ENCODE data around the gene TBC1D8. TPM values are rescaled to one million over a fixed set of nuclear protein-coding genes. Genes with fewer than 3 reads are reported as not detected.

TBC1D8 gene
- total and polyA plus RNA-seq, 4 donors = 10.4 to 38.6 (median 13.4) TPM

- Histone ChIP-seq H3K9ac (ENCODE audit: low read depth in 1 of 2, low read length in 2 of 2) (no peak overlapping the region), H3K4me1 (ENCODE audit: control insufficient read depth in 4 of 4, insufficient read depth in 4 of 4, low read length in 3 of 4) (peaks cover 2 to 35% (median 20%) of the 10 kb centered on the region in 4 donors), H3K27ac (ENCODE audit: low read depth in 1 of 2, low read length in 2 of 2) (no peak overlapping the region), H3K9me3 (ENCODE audit: control insufficient read depth in 4 of 4, low read length in 3 of 4) (no peaks in the 10 kb centered on the region), H3K27me3 (ENCODE audit: control insufficient read depth in 4 of 4, insufficient read depth in 4 of 4, low read length in 3 of 4) (no peaks in the 10 kb centered on the region), H3K4me3 (ENCODE audit: low read depth in 1 of 3, low read length in 3 of 3) (no peak overlapping the region), H3K36me3 (ENCODE audit: control insufficient read depth in 4 of 4, insufficient read depth in 3 of 4, low read depth in 1 of 4, low read length in 3 of 4) (no peaks in the 10 kb centered on the region)
- no peak for DNase-seq (ENCODE audit: low spot score)
- 83% methylated on average over 2 of the region's 2 CpGs for WGBS
- TF ChIP-seq RAD21 (IDR thresholded peaks at IDR 0.05) = no peak
- no peak for TF ChIP-seq CTCF (IDR thresholded peaks at IDR 0.05; ENCODE audit: low read depth, low read length, missing input control)
- no peak for TF ChIP-seq FOXA1 (IDR thresholded peaks at IDR 0.05)
- no peak for TF ChIP-seq RXRA (IDR thresholded peaks at IDR 0.05)
- no peak for TF ChIP-seq HNF4A (conservative IDR thresholded peaks at IDR 0.05)
- no peak for TF ChIP-seq TAF1 (conservative IDR thresholded peaks at IDR 0.05)
- TF ChIP-seq YY1 (IDR thresholded peaks at IDR 0.05) = no peak
- TF ChIP-seq MAX (IDR thresholded peaks at IDR 0.05) = no peak
- no peak for TF ChIP-seq GABPA (IDR thresholded peaks at IDR 0.05 in 1 of 2, conservative IDR thresholded peaks at IDR 0.05 in 1 of 2)
- no peak for TF ChIP-seq EGR1 (IDR thresholded peaks at IDR 0.05; ENCODE audit: low read depth in 2 of 2)
- TF ChIP-seq JUND (IDR thresholded peaks at IDR 0.05) = no peak
- no peak for TF ChIP-seq ZBTB33 (IDR thresholded peaks at IDR 0.05)
- TF ChIP-seq SP1 (IDR thresholded peaks at IDR 0.05) = no peak
- TF ChIP-seq REST (IDR thresholded peaks at IDR 0.05) = no peak
- no peak for TF ChIP-seq HNF4G (IDR thresholded peaks at IDR 0.05)
- no peak for TF ChIP-seq ATF3 (IDR thresholded peaks at IDR 0.05)
- TF ChIP-seq FOXA2 (IDR thresholded peaks at IDR 0.05) = no peak
Measured at GRCh38 chr2:101132202-101132601, 19.0 kb downstream of the TBC1D8 start.

GRCh38 chr2:101130081-101130480 lies 21.1 kb downstream of the TBC1D8 start:
- Histone ChIP-seq H3K27me3 (ENCODE audit: control insufficient read depth in 4 of 4, insufficient read depth in 4 of 4, low read length in 3 of 4) (no peaks in the 10 kb centered on the region), H3K9ac (ENCODE audit: low read depth in 1 of 2, low read length in 2 of 2) (no peak overlapping the region), H3K36me3 (ENCODE audit: control insufficient read depth in 4 of 4, insufficient read depth in 3 of 4, low read depth in 1 of 4, low read length in 3 of 4) (no peaks in the 10 kb centered on the region), H3K4me3 (ENCODE audit: low read depth in 1 of 3, low read length in 3 of 3) (no peak overlapping the region), H3K4me1 (ENCODE audit: control insufficient read depth in 4 of 4, insufficient read depth in 4 of 4, low read length in 3 of 4) (peaks cover 6 to 33% (median 19%) of the 10 kb centered on the region in 4 donors), H3K27ac (ENCODE audit: low read depth in 1 of 2, low read length in 2 of 2) (no peak overlapping the region), H3K9me3 (ENCODE audit: control insufficient read depth in 4 of 4, low read length in 3 of 4) (no peaks in the 10 kb centered on the region)
- 96% methylated on average over 13 of the region's 13 CpGs for WGBS
- DNase-seq (ENCODE audit: low spot score) = no peak
- no peak for TF ChIP-seq RXRA (IDR thresholded peaks at IDR 0.05)
- TF ChIP-seq ATF3 (IDR thresholded peaks at IDR 0.05) = no peak
- TF ChIP-seq EGR1 (IDR thresholded peaks at IDR 0.05; ENCODE audit: low read depth in 2 of 2) = no peak
- no peak for TF ChIP-seq NR2F2 (IDR thresholded peaks at IDR 0.05)
- TF ChIP-seq SP1 (IDR thresholded peaks at IDR 0.05) = no peak
- TF ChIP-seq FOXA1 (IDR thresholded peaks at IDR 0.05) = no peak
- no peak for TF ChIP-seq REST (IDR thresholded peaks at IDR 0.05)
- TF ChIP-seq ZBTB33 (IDR thresholded peaks at IDR 0.05) = no peak
- no peak for TF ChIP-seq HNF4G (IDR thresholded peaks at IDR 0.05)
- no peak for TF ChIP-seq GABPA (IDR thresholded peaks at IDR 0.05 in 1 of 2, conservative IDR thresholded peaks at IDR 0.05 in 1 of 2)
- no peak for TF ChIP-seq TAF1 (conservative IDR thresholded peaks at IDR 0.05)
